OCI-LY1 (cell line): Measurements from ENCODE around the gene GALNT2.

Source experiments
- H2AFZ ChIP-seq: fragments of 200-600 bp; sonication (generic), shearing (Covaris generic); 2 replicates; pipeline ENCODE4 v1.6.0; 2014; ENCODE audit warnings: antibody characterized with exemption, mild to moderate bottlenecking, low read length
- H3F3A ChIP-seq: fragments of 200-600 bp; sonication (generic), shearing (Covaris generic); 2 replicates; pipeline ENCODE4 v1.6.0; 2014; ENCODE audit warnings: mild to moderate bottlenecking, antibody characterized with exemption, low read length, moderate library complexity; ENCODE audit not compliant: insufficient read depth
- H3K27ac ChIP-seq: fragments of 200-600 bp; sonication (generic); 2 replicates; pipeline ENCODE4 v1.5.1; 2014; ENCODE audit warnings: low read length, mixed run types, mild to moderate bottlenecking, low read depth; ENCODE audit not compliant: poor library complexity, severe bottlenecking
- H3K27me3 ChIP-seq: fragments of 200-600 bp; sonication (generic); 2 replicates; pipeline ENCODE4 v1.6.0; 2014; ENCODE audit warnings: antibody characterized with exemption, mild to moderate bottlenecking, low read length, moderate library complexity; ENCODE audit not compliant: insufficient read depth
- H3K36me3 ChIP-seq: fragments of 200-600 bp; sonication (generic); 2 replicates; pipeline ENCODE4 v1.6.1; 2014; ENCODE audit warnings: mild to moderate bottlenecking, antibody characterized with exemption, low read length, moderate library complexity, mixed read lengths; ENCODE audit not compliant: insufficient read depth
- H3K4me1 ChIP-seq: fragments of 200-600 bp; sonication (generic); 2 replicates; pipeline ENCODE4 v1.5.1; 2014; ENCODE audit warnings: mild to moderate bottlenecking, low read length, moderate library complexity; ENCODE audit not compliant: insufficient read depth, severe bottlenecking
- H3K4me2 ChIP-seq: fragments of 200-600 bp; sonication (generic), shearing (Covaris generic); 2 replicates; pipeline ENCODE4 v1.6.1; 2014; ENCODE audit warnings: low read length
- H3K4me3 ChIP-seq: fragments of 200-600 bp; sonication (generic); 2 replicates; pipeline ENCODE4 v1.5.1; 2014; ENCODE audit warnings: low read length, low read depth, mild to moderate bottlenecking, mixed read lengths; ENCODE audit not compliant: poor library complexity, severe bottlenecking
- H3K79me2 ChIP-seq: fragments of 200-600 bp; shearing (Covaris generic); 2 replicates; pipeline ENCODE4 v1.6.1; 2016; ENCODE audit warnings: mixed run types, low read length, mixed read lengths; ENCODE audit not compliant: insufficient read depth
- H3K9ac ChIP-seq: fragments of 200-600 bp; sonication (generic), shearing (Covaris generic); 2 replicates; pipeline ENCODE4 v1.6.1; 2014; ENCODE audit warnings: mild to moderate bottlenecking, low read length, mixed read lengths
- H3K9me2 ChIP-seq: fragments of 200-600 bp; sonication (generic), shearing (Covaris generic); 2 replicates; pipeline ENCODE4 v1.6.1; 2014; ENCODE audit warnings: low read depth, mild to moderate bottlenecking, low read length, mixed read lengths
- H3K9me3 ChIP-seq: fragments of 200-600 bp; shearing (Covaris generic); 2 replicates; pipeline ENCODE4 v1.6.1; 2014; ENCODE audit warnings: low read length, mixed read lengths
- H4K20me1 ChIP-seq: fragments of 200-600 bp; sonication (generic), shearing (Covaris generic); 2 replicates; pipeline ENCODE4 v1.6.0; 2016; ENCODE audit warnings: mild to moderate bottlenecking, low read length; ENCODE audit not compliant: insufficient read depth
- EZH2 ChIP-seq: fragments of 200-600 bp; sonication (generic), shearing (Covaris generic); IDR thresholded peaks from 2 replicates; pipeline ENCODE4 v1.8.0; 2017; ENCODE audit warnings: borderline replicate concordance, mixed run types, mild to moderate bottlenecking, antibody characterized with exemption, low read length, moderate library complexity, mixed read lengths
- TF ChIP-seq, protein P1 (sequence below): fragments of 200-600 bp; sonication (generic), shearing (Covaris generic); IDR thresholded peaks from 2 replicates; pipeline ENCODE4 v1.5.1; 2017; ENCODE audit warnings: mild to moderate bottlenecking, antibody characterized with exemption, low read length, moderate library complexity, mixed read lengths

The GALNT2 gene

DNA sequence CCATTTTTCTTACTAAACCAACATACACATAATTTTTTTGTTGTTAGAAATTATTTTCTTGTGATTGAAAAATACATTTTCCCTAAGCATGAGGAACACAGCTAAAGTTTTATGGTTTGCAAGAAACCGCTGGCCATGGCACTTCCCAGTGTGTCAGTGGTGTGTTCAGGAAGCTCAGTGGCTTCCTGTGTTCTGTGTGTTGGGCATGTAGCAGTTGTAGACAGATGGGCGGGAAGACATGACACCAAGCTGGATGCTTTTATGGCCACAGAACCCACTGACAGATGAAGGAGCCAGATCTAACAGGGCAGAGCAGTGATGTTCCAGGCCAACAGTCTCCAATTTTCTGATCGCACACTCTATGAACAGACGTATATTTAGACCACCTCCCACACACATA is 119.8 kb downstream of the GALNT2 start:
- Histone ChIP-seq H4K20me1 (no peaks in the 10 kb centered on the region), H2AFZ (no peak overlapping the region), H3K9ac (no peak overlapping the region), H3F3A (no peaks in the 10 kb centered on the region), H3K79me2 (peaks cover 9% of the 10 kb centered on the region; the same call in 1 of the 2 replicates), H3K4me3 (no peak overlapping the region), H3K4me1 (no peaks in the 10 kb centered on the region), H3K4me2 (no peak overlapping the region), H3K9me2 (no peaks in the 10 kb centered on the region), H3K9me3 (no peaks in the 10 kb centered on the region), H3K27me3 (no peaks in the 10 kb centered on the region), H3K27ac (no peak overlapping the region), H3K36me3 (peaks cover 19% of the 10 kb centered on the region; the same call in 1 of the 2 replicates)
- TF ChIP-seq, protein P1, sequence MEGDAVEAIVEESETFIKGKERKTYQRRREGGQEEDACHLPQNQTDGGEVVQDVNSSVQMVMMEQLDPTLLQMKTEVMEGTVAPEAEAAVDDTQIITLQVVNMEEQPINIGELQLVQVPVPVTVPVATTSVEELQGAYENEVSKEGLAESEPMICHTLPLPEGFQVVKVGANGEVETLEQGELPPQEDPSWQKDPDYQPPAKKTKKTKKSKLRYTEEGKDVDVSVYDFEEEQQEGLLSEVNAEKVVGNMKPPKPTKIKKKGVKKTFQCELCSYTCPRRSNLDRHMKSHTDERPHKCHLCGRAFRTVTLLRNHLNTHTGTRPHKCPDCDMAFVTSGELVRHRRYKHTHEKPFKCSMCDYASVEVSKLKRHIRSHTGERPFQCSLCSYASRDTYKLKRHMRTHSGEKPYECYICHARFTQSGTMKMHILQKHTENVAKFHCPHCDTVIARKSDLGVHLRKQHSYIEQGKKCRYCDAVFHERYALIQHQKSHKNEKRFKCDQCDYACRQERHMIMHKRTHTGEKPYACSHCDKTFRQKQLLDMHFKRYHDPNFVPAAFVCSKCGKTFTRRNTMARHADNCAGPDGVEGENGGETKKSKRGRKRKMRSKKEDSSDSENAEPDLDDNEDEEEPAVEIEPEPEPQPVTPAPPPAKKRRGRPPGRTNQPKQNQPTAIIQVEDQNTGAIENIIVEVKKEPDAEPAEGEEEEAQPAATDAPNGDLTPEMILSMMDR, result no peak
- TF ChIP-seq EZH2, result no peak

DNA sequence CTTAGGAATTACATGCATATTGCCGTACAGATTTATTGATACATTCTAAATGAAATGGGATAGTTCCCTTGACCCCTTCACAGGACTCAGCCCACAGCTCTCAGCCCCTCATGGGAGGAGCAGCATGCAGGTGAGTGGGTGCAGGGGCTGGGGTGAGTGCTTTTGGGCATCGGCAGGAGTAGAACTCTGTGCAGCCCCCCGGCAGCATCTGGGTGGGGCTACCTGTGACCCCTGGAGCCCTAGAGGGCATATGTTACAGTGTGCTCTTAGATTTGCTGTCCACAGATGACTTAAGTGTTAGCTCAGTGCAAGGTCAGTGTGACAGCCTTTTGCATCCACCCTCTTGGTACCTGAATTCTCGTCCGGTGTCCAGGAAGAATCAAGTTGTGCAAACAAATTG is 120.3 kb downstream of the GALNT2 start:
- Histone ChIP-seq H3K4me2 (no peak overlapping the region), H3K27me3 (no peaks in the 10 kb centered on the region), H3K79me2 (peaks cover 7% of the 10 kb centered on the region; the same call in 1 of the 2 replicates), H3K9me2 (no peaks in the 10 kb centered on the region), H3K36me3 (peaks cover 19% of the 10 kb centered on the region; the same call in 1 of the 2 replicates), H4K20me1 (no peaks in the 10 kb centered on the region), H3K4me3 (no peak overlapping the region), H3K27ac (no peak overlapping the region), H3K9ac (no peak overlapping the region), H3F3A (no peaks in the 10 kb centered on the region), H3K4me1 (no peaks in the 10 kb centered on the region), H2AFZ (no peak overlapping the region), H3K9me3 (no peaks in the 10 kb centered on the region)
- no peak for TF ChIP-seq EZH2
- TF ChIP-seq, protein P1, result no peak

DNA sequence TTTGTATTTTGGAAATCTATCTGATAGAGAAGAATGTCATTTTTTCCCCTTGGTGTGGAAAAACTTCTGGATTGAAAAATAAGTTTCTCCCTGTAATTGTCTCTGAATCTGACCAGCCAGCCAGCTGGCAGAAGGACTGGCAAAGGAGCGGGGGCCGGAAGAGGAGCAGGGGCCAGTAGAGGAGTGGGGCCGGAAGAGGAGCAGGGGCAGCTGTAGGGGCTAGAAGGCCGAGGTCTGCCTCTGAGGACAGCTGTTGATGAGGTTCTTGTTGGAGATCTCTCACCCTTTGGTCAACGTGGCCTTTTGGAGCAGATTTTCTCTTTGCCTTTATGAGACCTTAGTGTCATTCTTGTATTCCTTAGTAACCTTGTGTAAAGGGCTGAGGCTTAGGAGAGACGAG is 121.8 kb downstream of the GALNT2 start:
- no peak overlapping the region for H3K4me3 ChIP-seq
- 0 out of 2 replicates have a peak, but pooled peaks cover 19% of the 10 kb centered on the region for H3K36me3 ChIP-seq
- no peaks in the 10 kb centered on the region for H3K9me3 ChIP-seq
- no peaks in the 10 kb centered on the region for H3K9me2 ChIP-seq
- no peaks in the 10 kb centered on the region for H3K4me1 ChIP-seq
- H2AFZ ChIP-seq, result no peak overlapping the region
- no peaks in the 10 kb centered on the region for H3F3A ChIP-seq
- no peak overlapping the region for H3K9ac ChIP-seq
- no peaks in the 10 kb centered on the region for H3K79me2 ChIP-seq
- H3K27ac ChIP-seq, result no peak overlapping the region
- H4K20me1 ChIP-seq, result no peaks in the 10 kb centered on the region
- no peaks in the 10 kb centered on the region for H3K27me3 ChIP-seq
- TF ChIP-seq, protein P1, result no peak
- no peak for TF ChIP-seq EZH2
- no peak overlapping the region for H3K4me2 ChIP-seq
